ENCODE data around the gene FAM118B.

DNA sequence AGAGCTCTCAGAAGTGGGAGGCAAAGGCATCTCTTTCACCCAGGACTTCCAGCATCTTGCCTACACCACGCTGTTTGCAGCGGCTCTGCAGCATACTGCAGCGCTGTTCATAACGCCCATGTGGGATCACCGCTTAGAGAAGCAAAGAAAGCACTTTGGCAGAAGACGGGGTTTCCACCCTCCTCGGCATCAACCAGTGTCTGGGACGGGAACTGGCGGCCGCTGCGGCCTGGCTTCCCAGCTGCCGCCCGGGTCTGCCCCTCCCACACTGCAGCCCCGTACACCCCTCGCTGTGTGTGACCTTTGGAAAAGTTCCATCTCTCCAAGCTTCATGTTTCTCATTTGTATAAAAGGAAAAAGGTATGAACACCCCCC lies 70.8 kb downstream of the FAM118B start:
- TF ChIP-seq, protein P1, sequence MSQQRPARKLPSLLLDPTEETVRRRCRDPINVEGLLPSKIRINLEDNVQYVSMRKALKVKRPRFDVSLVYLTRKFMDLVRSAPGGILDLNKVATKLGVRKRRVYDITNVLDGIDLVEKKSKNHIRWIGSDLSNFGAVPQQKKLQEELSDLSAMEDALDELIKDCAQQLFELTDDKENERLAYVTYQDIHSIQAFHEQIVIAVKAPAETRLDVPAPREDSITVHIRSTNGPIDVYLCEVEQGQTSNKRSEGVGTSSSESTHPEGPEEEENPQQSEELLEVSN (IDR thresholded peaks at IDR 0.05), result no peak
- TF ChIP-seq CTCF (IDR thresholded peaks at IDR 0.05; ENCODE audit: control extremely low read depth in 1 of 3, insufficient read depth in 1 of 3, low read depth in 1 of 3, low read length in 3 of 3) (no peak), CBX5 (IDR thresholded peaks at IDR 0.05; ENCODE audit: low read depth, low read length) (no peak), CREB1 (IDR thresholded peaks at IDR 0.05) (no peak), TAF1 (IDR thresholded peaks at IDR 0.05; ENCODE audit: low read depth, low read length) (peak; percentile 21; the same call in 1 of the 2 replicates), YY1 (IDR thresholded peaks at IDR 0.05; ENCODE audit: low read depth, low read length) (no peak), POLR2AphosphoS5 (IDR thresholded peaks at IDR 0.05; ENCODE audit: low read depth, low read length) (no peak), BRCA1 (IDR thresholded peaks at IDR 0.05; ENCODE audit: low read depth, low read length) (no peak), MAFK (IDR thresholded peaks at IDR 0.05; ENCODE audit: low read depth, low read length) (no peak), EP300 (IDR thresholded peaks at IDR 0.05; ENCODE audit: borderline replicate concordance in 1 of 2, low read depth in 2 of 2, low read length in 2 of 2) (no peak), EZH2 (IDR thresholded peaks at IDR 0.05; ENCODE audit: low read depth, low read length, severe bottlenecking) (no peak)
